GM13977 (cell line): Measurements from ENCODE around the gene PTPRJ.

Experiments used
- DNase-seq: peaks from one replicate; pipeline ENCODE4 v3.0.0; 2012; ENCODE audit warnings: low spot score
- CTCF ChIP-seq: IDR thresholded peaks from 2 replicates; pipeline ENCODE4 v1.5.1; 2012; ENCODE audit warnings: mild to moderate bottlenecking, control low read depth; ENCODE audit not compliant: insufficient read depth; ENCODE audit errors: extremely low read depth, missing control alignments
- in situ Hi-C: fragments of 300-500 bp; cut with MboI; formaldehyde crosslinking; loops from one replicate; pipeline ENCODE4 v1.12.0; 2022; ENCODE audit warnings: low sequenced_read_pairs, low pct_unique_long_range_greater_than_20kb, mixed read lengths, inconsistent platforms; ENCODE audit not compliant: unreplicated experiment

PTPRJ gene

GRCh38 chr11:48090174-48090573 lies 109.8 kb downstream of the PTPRJ start:
- no peak for DNase-seq
- in situ Hi-C loops = no loop called here
- no peak for TF ChIP-seq CTCF

DNA sequence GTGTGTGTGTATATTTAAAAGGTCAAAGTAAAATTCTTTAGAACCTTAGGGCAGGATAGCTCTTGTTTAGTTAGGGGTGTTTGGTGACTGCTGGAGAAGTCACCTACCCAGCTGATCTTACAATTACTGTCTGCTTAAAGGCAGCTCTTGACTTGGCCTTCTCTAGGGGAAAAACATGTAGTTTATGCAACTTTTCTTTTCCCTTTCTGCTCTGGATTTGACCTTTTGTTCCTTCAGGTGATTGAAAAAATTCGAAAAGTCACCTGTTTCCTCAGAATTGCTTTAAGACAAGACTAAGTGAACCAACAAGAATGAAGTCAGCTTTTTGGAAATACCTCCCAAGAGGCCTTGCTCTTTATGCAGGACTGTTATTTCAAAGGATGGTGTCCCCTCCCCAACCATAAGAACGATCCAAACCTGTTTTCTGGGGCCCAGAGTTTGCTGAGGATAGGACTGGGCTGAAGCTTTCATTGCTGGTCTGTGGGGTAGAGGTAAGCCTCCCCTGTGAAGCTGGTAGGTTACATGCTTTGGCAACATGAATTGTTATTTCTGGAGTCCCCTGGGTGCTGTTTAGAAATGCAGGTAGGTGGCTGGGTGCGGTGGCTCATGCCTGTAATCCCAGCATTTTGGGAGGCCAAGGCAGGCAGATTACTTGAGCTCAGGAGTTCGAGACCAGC lies 111.2 kb downstream of the PTPRJ start:
- DNase-seq = no peak
- in situ Hi-C loops = no loop called here
- no peak for TF ChIP-seq CTCF

DNA sequence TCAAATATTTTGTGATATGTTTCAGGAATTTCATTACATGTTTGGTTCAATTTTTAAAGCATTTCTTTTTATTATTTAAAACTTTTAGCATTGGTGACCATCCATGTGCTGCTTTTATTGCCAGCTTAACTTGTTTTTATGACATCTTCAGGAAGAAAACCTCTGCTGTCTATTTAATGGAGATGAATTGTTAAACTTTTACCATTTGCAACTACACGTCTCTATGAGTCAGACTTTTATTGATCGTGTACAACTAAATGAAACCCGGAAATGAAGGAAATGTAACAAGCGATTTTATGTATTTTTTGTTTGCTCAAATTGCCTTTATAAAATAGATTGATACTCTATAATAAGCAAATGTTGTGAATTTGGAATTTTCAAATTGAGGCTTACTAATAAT lies 113.0 kb downstream of the PTPRJ start:
- no peak for TF ChIP-seq CTCF
- no peak for DNase-seq
- in situ Hi-C loops = no loop called here

DNA sequence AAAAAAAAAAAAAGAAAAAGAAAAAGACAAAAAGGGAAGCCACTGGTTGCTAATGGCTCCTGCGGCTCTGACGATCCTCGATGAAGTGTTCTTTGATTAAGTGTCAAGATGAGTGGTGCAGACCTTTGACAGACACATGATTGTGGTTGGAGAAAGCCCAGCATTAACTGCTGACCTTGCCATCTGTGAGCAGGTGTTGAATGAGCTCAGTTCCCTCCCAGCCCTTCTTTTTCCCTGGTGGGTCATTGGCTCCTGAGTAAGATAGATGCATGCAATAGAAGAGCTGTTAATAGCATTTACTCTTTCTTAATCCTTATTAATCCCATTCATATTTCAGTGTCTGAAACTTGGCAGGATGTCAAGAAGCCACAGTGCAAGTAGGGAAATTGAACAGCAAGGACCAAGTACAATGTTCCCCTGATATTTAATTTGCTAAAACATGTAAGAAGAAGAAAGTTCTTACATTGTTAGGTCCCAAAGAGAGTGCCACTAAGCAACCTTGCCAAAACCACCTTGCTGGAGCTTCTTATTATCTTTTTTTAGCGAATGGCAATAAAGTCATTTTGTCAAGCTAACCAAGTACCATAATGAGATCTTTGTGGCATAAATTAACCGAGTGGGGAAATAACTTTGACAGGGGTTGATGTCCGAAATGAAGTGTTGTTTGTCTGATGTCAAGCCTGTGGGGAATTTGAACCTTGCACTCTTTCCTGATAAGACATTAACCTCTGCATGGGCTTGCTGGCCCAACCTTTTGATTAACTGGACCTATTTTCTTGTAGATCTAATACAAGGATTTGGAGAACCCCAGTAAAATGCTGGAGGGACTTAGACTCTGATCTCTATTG lies 113.7 kb downstream of the PTPRJ start:
- no peak for DNase-seq
- no peak for TF ChIP-seq CTCF
- in situ Hi-C loops = no loop called here

- TF ChIP-seq CTCF = no peak
- no peak for DNase-seq
- in situ Hi-C loops = no loop called here
Observed at GRCh38 chr11:48094643-48095339, 114.4 kb downstream of the PTPRJ start.

DNA sequence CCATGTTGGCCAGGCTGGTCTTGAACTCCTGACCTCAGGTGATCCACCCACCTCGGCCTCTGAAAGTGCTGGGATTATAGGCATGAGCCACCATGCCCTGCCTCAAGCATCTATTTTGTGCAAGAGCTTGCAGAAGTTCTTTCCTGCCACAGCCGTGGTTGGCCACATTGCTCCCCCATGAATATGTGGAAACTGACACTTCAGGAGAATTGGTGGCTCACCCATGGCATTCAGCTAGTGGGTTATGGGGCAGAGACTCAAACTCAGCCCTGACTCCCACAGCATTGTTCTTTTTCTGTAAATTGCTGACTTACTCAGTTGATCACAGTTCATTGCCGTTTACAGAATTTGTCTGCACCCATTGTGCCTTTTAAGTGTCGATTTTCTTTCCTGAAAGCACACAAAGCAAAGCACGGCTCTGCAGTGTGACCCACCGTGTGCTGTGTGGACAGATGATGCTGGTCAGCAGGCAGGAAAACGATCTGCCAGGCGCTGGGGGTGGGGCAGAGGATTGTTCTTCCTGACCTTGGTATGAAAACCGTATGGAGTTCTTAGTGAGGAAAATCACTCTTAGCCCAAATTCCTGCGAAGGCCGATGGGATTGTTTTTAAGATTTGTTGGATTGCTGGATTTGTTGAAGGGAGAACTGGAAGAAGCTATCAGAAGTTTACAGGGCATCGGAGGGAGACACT lies 115.6 kb downstream of the PTPRJ start:
- in situ Hi-C loops = no loop called here

More for the DNA sequence above, 115.6 kb downstream of the PTPRJ start:
- no peak for DNase-seq
- TF ChIP-seq CTCF = no peak
